Mammary epithelial cell (primary cell): ENCODE results near the gene NFYA.

Experiments used
- CTCF ChIP-seq, 2 donors: IDR thresholded peaks in 1 of 2; conservative IDR thresholded peaks in 1 of 2; 2 replicates each; pipeline ENCODE4 v1.5.1; 2011 to 2012; ENCODE audit warnings: inconsistent platforms in 2 of 2, low read length in 2 of 2, mild to moderate bottlenecking in 2 of 2, control low read depth in 1 of 2, low read depth in 1 of 2; ENCODE audit not compliant: insufficient read depth in 1 of 2; ENCODE audit errors: extremely low read depth in 1 of 2
- EZH2 ChIP-seq: IDR thresholded peaks from 2 replicates; pipeline ENCODE4 v1.6.1; 2012; ENCODE audit warnings: low read length, inconsistent platforms, borderline replicate concordance

- TF ChIP-seq CTCF (conservative IDR thresholded peaks at IDR 0.05 in 1 of 2, IDR thresholded peaks at IDR 0.05 in 1 of 2; ENCODE audit: extremely low read depth in 1 of 2, insufficient read depth in 1 of 2, low read depth in 1 of 2, low read length in 2 of 2) (no peak), EZH2 (no peak)
Observed at GRCh38 chr6:41079080-41079479, 6.3 kb downstream of the NFYA start.
